ENCODE results near the gene SMIM45.
"Not testable (repeated sequence)": the region's sequence is repeated elsewhere in the genome, so short reads cannot be mapped to it uniquely, and the experiment has no call there.

SMIM45 gene

GRCh38 chr22:41935015-41935351 lies 17.0 kb upstream of the SMIM45 start:
- DNase-seq (ENCODE audit: low spot score) = no peak

DNA sequence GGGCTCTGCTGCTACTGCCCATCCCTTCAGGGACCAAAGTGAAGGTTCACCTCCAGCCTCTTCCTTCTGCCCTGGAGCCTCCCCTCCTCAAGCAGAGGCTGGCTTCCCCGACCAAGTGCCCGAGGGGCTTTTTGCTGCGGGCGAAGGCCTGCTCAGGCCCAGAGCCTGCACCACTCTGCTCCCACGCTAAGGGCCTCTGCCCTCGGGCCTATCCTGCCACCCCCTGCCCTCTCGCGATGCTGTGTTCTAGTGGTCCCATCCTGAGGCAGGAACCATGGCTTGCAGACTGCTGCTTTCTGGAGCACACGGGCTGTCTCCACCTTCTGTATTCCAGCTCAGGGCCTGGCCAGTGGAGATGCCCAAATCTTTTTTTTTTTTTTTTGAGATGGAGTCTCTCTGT lies 16.4 kb upstream of the SMIM45 start:
- DNase-seq (ENCODE audit: low spot score) = no peak

DNA sequence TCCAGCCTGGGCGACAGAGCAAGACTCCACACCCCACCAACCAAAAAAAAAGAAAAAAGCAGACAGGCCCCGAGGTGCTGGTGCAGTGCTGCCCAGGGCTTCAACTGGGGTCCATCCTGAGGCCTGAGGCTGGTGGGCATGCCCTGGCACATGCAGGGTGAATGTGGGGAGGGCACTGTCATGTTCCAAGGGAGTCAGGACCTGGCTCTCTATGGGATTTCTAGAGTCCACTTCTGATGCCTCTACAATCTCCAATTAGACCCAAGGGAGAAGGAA lies 15.1 kb upstream of the SMIM45 start:
- no peak for DNase-seq (ENCODE audit: low spot score)

DNA sequence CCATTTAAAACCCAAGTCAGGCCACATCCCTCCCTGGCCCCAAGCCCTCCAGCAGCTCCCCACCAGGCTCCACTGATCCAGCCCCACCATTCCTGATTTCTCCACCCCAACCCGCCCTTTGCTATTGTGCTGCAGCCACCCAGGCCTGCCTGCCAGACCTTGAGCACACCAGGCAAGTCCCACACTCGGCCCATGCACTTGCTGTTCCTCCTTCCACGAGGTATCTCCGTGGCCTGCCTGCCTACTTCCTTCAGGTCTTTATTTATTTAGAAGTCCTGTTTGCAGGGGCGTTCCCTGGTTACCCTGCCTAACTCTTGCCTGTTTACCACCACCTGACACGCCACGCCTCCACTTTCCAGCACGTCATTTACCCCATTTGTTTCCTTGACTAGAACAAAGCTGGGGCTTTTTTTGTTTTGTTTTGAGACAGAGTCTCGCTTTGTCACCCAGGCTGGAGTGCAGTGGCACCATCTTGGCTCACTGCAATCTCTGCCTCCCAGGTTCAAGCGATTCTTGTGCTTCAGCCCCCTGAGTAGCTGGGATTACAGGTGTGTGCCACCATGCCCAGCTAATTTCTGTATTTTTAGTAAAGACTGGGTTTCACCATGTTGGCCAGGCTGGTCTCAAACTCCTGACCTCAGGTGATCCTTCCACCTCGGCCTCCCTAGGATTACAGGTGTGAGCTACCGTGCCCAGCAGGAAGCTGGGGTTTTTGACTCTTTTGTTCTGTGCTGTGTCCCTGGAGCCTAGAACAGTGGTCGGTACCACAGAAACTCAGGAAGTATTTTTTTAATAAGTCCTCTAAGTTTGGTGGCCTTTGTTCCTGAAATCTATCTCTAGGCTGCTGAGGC lies 11.7 kb upstream of the SMIM45 start:
- DNase-seq (ENCODE audit: low spot score) = no peak

DNA sequence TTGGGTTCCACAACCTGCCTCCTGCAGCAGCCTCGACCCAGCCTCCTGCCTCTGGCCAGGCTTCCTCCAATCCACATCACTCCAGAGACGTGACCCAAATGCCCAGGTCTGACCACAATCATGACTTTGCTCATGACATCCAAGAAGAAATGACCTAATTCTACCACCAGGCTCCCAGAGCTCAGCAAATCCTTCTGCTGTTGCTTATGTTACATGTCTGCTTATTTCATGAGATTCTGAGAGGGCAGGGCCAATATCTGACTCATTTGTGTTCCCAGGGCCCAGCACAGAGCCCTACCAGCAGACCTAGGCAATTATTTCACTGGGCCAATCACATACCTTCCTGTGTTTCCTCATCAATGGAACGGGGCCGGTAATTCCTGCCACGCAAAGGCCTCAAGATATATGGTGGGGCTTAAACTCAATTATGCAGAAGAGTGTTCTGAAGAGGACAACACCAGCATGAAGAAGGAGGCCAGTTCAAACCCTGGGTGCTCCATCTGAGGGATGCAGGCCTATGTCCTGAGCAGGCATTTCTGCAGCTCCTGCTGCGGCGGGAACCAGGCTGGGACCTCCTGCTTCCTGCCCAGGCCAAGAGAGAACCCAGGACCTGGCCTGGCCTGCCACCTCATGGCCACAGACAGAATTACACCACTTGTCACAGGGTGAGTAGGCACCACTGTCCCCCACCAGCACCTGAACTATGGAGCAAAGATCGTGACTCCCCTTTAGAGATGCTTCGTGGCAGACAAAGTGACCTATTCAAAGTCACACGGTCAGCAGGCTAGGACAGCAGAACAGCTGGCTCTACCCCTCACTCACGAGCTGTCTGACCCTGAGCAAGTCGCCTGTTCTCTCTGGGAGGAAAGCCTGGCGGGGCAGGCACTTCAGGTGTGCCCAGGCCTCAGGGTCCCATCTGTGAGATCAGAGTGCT lies 10.9 kb upstream of the SMIM45 start:
- DNase-seq (ENCODE audit: low spot score) = peak; percentile 82

- DNase-seq (ENCODE audit: low spot score) = peak; percentile 92
These were observed 8.2 kb upstream of the SMIM45 start for GRCh38 chr22:41943661-41944209.

DNA sequence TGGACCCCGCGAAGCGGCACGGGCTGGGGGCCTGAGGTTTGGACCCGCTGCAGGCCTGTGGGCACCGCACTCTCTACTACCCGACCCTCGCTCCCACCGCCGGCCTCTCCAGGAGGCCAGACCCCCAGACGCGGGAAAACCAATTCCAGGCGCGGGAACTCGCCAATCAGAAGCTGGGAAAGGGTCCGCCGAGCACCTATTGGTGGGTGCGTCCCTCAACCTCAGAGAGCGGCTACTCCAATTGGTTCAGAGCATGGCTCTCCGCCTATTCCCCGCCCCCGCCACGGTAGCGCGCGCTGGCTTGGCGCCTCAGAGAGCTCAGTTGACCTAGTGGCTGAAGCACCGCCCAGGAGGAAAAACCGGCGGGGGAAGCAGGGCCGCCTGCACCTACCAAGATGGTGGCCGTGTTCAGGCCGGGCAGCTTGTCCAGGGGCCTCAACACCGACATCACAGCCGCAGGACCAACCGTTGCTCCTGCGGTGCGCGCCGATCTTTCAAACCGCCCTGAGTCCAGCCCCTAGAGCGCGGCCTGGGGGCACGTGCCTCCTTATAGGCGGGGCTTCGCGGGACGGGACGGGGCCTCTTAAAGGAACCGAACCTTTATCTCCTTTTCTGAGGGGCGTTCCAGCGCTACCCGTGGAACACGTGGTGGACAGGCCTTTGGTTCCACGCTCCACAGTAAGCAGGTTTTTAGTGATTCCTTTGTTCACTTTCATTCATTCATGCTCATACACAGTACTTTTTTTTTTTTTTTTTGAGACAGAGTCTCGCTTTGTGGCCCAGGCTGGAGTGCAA lies 5.1 kb upstream of the SMIM45 start, which contains the start of gene CENPM:
CENPM (minus strand) TSS at position 524 of the 795 bp plus-strand sequence; CDS start at position 448, 76 bp downstream.
- peak; percentile 92 for DNase-seq (ENCODE audit: low spot score)

DNA sequence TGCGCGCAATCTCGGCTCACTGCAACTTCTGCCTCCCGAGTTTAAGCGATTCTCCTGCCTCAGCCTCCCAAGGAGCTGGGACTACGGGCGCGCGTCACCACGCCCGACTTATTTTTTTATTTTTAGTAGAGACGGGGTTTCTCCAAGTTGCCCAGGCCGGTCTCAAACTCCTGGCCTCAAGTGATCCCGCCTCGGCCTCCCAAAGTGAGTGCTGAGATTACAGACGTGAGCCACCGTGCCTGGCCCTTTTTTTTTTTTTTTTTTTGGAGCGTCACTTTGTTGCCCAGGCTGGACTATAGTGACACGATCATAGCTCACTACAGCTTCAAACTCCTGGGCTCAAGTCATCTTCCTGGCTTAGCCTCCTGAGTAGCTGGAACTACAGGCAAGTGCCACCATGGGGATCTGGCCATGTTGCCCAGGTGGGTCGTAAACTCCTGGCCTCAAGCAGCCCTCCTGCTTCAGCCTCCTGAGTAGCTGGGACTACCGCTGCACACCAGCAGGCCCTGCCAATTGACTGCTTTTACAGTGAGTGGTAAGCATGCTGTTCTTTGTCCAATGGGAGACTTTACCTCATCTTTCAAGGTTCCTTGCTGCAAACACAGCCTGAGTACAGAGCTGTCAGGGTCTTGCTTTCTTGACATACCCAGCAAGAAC lies 4.4 kb upstream of the SMIM45 start:
- DNase-seq (ENCODE audit: low spot score) = no peak

GRCh38 chr22:41948142-41948541 lies 3.8 kb upstream of the SMIM45 start:
- DNase-seq (ENCODE audit: low spot score) = no peak

DNA sequence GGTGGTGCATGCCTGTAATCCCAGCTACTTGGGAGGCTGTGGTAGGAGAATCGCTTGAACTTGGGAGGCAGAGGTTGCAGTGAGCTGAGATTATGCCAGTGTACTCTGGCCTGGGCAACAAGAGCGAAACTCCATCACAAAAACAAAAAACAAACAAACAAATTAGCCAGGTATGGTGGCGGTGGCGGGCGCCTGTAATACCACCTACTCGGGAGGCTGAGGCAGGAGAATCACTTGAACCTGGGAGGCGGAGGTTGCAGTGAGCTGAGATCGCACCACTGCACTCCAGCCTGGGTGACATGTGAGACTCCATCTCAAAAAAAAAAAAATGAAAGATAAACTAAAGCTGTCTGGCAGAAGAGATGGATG lies 3.0 kb upstream of the SMIM45 start:
- not testable (repeated sequence) for DNase-seq (ENCODE audit: low spot score)

DNA sequence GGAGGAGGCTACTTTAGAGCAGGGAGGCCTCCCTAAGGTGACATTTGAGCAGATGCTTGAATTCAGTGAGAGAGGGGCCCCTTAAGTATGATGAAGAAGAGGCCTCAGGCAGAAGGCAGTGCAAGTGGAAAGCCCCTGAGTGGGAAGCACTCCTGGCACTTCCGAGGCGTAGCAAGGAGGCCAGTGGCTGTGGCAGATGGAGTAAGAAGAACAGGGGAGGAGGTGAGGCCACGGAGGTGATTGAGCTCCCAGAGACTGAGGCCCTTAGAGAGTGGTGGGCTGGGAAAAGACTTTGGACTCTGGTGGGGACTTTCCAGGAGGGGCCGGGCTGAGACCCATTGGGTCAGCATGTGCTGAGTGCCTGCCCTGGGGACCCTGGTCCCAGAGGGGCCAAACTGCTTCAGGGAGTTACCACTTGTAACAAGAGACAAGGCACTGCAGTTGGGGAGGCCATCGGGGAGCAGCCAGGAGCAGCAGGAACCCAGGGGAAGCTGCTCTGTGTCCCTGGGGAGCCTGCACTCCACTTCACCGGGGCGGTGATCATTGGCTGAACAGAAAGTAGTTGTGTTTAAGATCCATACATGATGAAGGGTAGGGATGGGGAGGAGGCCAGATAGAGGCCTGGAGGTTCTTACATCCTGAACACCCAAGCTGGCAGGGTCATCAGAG lies 2.5 kb upstream of the SMIM45 start:
- no peak for DNase-seq (ENCODE audit: low spot score)

GRCh38 chr22:41952713-41953112 lies 763 bp downstream of the SMIM45 start:
- no peak for DNase-seq (ENCODE audit: low spot score)

GRCh38 chr22:41957941-41958556 lies 6.1 kb downstream of the SMIM45 start:
- DNase-seq (ENCODE audit: low spot score) = no peak

GRCh38 chr22:41963453-41964111 lies 11.6 kb downstream of the SMIM45 start:
- DNase-seq (ENCODE audit: low spot score) = no peak

DNA sequence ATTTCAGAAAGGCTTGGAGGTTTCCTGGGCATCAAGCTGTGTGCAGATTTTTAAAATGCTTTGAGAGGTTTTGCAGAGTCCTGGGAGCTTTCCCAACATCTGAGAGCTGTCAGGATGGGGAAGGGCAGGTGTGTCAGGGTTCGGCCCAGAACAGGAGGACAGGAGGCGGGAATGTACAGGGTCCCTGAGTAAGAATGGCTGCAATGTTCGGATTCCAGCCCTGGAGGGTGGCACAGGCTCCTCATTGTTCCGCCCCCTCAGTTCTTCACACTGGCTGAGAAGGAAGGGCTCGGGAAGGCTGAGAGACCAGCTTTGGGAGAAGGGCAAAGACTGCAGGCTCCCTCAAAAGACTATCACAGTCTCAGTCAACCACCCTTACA lies 12.2 kb downstream of the SMIM45 start:
- no peak for DNase-seq (ENCODE audit: low spot score)

DNA sequence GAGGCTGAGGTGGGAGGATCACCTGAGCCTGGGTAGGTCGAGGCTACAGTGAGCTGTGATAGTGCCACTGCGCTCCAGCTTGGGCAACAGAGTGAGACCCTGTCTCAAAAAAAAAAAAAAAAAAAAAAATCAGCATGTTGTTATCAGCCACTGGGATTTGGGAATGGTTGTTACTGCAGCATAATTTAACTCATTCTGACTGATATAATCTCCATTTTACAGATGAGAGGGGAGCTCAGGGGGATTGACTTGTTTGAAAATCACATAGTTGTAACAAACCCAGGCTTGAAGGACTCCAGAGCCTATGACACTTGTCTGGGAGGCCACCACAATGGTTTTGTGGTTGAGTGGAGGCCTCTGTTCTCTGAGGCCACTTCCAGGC lies 14.3 kb downstream of the SMIM45 start:
- DNase-seq (ENCODE audit: low spot score) = no peak

DNA sequence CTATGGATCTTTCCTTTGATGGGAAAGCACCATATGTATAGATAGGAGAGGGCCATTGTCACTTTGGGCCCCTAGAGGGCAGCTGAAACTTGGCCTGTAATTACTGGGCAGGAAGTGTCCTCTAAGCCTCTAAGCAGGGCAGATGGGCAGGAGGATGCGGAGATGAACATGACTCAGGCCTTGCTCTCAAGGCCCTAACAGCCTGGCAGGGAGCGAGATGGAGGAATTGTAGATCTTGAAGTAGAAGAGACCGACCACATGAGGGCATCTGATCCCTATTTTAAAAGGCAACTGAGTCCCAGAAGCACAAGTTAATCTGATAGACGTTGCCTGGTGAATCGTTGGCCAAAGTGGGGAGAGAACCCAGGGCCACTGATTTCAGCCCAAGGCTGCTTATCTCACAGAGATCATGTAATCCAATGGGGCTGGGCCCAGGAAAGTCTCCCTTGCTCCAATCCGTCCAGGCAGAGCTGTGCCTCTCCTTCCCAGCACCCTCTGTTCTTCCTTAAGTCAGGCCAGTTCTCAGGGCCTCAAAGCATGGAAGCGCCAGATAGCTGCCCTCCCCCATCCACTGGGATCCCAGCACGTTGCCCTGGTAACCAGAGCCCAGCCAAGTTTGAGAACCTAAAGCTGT lies 14.8 kb downstream of the SMIM45 start:
- peak; percentile 93 for DNase-seq (ENCODE audit: low spot score)

DNA sequence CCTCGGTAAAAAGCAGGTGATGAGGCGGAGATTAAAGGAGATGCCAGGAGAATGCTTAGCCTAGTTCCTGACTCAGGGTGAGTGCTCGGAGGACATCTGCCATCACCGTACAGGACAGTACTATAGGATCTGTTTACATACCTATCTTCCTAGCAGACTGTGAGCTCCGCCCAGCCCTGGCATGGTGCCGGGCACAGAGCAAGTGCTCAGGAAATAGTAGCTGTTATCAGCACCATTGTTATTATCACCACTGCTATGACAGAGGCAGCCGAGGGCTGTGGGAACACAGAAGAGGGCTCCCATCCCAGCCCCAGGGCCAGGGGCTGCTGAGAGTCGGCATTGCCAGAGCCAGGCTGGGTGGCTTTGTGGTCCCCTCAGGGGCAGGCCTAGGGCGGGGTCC lies 16.7 kb downstream of the SMIM45 start:
- DNase-seq (ENCODE audit: low spot score) = no peak

- DNase-seq (ENCODE audit: low spot score) = no peak
These were observed 17.2 kb downstream of the SMIM45 start, which contains the start of gene SEPTIN3 for GRCh38 chr22:41969110-41969646. TSS of gene SEPTIN3 (plus strand) at chr22:41969443. CDS start at chr22:41971493, 2,050 bp downstream.
